IMR-90 (cell line): ENCODE data around the gene RAB8A. TPM values are rescaled to one million over a fixed set of nuclear protein-coding genes. Genes with fewer than 3 reads are reported as not detected.

Experiments
- ATAC-seq: fragments of 200-7000 bp; cut with Tn5 transposase; 2 replicates; pipeline ENCODE4 v1.9.1; 2020; ENCODE audit warnings: low read depth, mild to moderate bottlenecking, moderate library complexity
- BruUV-seq: library from RNA; stranded (reverse); fragments of 400-500 nt; replicated peaks from 2 replicates; lab custom pipeline; 2021; lab: Mats Ljungman, UMichigan
- CTCF ChIA-PET: fragments of 300-600 bp; formaldehyde crosslinking; extraction: SDS; loops from one replicate; lab custom pipeline; 2021; ENCODE audit warnings: antibody characterized with exemption; lab: Yijun Ruan, JAX
- POLR2A ChIA-PET: fragments of 300-600 bp; sonication (Branson Sonifier 250); formaldehyde crosslinking; loops from one replicate; lab custom pipeline; 2022; ENCODE audit warnings: antibody characterized with exemption; ENCODE audit not compliant: unreplicated experiment; lab: Charles Lee
- DNase-seq: peaks from one replicate; pipeline ENCODE4 v3.0.0; 2013
- H2AFZ ChIP-seq: replicated peaks from 2 replicates; pipeline ENCODE3; 2013; ENCODE audit warnings: low read length, mild to moderate bottlenecking; ENCODE audit not compliant: poor library complexity
- H2AK5ac ChIP-seq: 2 replicates; pipeline ENCODE4 v1.6.1; 2013; ENCODE audit warnings: low read depth, low read length, inconsistent platforms
- H2AK9ac ChIP-seq: replicated peaks from 2 replicates; pipeline ENCODE3; 2013; ENCODE audit warnings: mild to moderate bottlenecking, low read depth, low read length, moderate library complexity; ENCODE audit not compliant: poor library complexity
- H2BK120ac ChIP-seq: 2 replicates; pipeline ENCODE4 v1.6.1; 2013; ENCODE audit warnings: low read depth, low read length, inconsistent platforms
- H2BK15ac ChIP-seq: 3 replicates; pipeline ENCODE4 v1.6.1; 2013; ENCODE audit warnings: low read depth, low read length, inconsistent platforms
- H2BK20ac ChIP-seq: 2 replicates; pipeline ENCODE4 v1.6.1; 2013; ENCODE audit warnings: low read depth, mild to moderate bottlenecking, inconsistent platforms, low read length, moderate library complexity
- H2BK5ac ChIP-seq: 2 replicates; pipeline ENCODE4 v1.6.1; 2013; ENCODE audit warnings: mild to moderate bottlenecking, low read depth, low read length, inconsistent platforms; ENCODE audit not compliant: poor library complexity, severe bottlenecking
- H3K14ac ChIP-seq: replicated peaks from 2 replicates; pipeline ENCODE4 v1.6.1; 2013; ENCODE audit warnings: low read depth, low read length, inconsistent platforms
- H3K18ac ChIP-seq: 2 replicates; pipeline ENCODE4 v1.6.1; 2013; ENCODE audit warnings: low read depth, low read length, control low read depth
- H3K23ac ChIP-seq: 2 replicates; pipeline ENCODE4 v1.6.1; 2013; ENCODE audit warnings: low read depth, low read length, inconsistent platforms
- H3K27ac ChIP-seq: 2 replicates; pipeline ENCODE4 v1.5.1; 2013; ENCODE audit warnings: mild to moderate bottlenecking, control low read depth, low read length; ENCODE audit not compliant: insufficient read depth
- H3K27me3 ChIP-seq: 2 replicates; pipeline ENCODE4 v1.6.1; 2013; ENCODE audit warnings: low read length; ENCODE audit not compliant: control insufficient read depth, insufficient read depth
- H3K36me3 ChIP-seq: 2 replicates; pipeline ENCODE4 v1.6.1; 2013; ENCODE audit warnings: low read length, mixed read lengths; ENCODE audit not compliant: control insufficient read depth, insufficient read depth
- H3K4ac ChIP-seq: 2 replicates; pipeline ENCODE4 v1.6.1; 2013; ENCODE audit warnings: low read depth, low read length, inconsistent platforms
- H3K4me1 ChIP-seq: 2 replicates; pipeline ENCODE4 v1.6.1; 2013; ENCODE audit warnings: low read length, mixed read lengths; ENCODE audit not compliant: control insufficient read depth, insufficient read depth
- H3K4me2 ChIP-seq: 2 replicates; pipeline ENCODE4 v1.6.1; 2013; ENCODE audit warnings: low read depth, mild to moderate bottlenecking, control low read depth, low read length, moderate library complexity
- H3K4me3 ChIP-seq: 2 replicates; pipeline ENCODE4 v1.5.1; 2013; ENCODE audit warnings: low read depth, mild to moderate bottlenecking, control low read depth, low read length, moderate library complexity; ENCODE audit not compliant: insufficient read depth
- H3K56ac ChIP-seq: 2 replicates; pipeline ENCODE4 v1.6.1; 2013; ENCODE audit warnings: low read length, inconsistent platforms; ENCODE audit not compliant: insufficient read depth; ENCODE audit errors: extremely low read depth
- H3K79me1 ChIP-seq, 2 experiments: 2 replicates each; pipeline ENCODE4 v1.6.1; 2013; ENCODE audit warnings: low read length in 2 of 2, inconsistent platforms in 1 of 2, low read depth in 1 of 2
- H3K9ac ChIP-seq: 2 replicates; pipeline ENCODE4 v1.6.1; 2013; ENCODE audit warnings: low read depth, low read length, control low read depth
- H3K9me1 ChIP-seq: 2 replicates; pipeline ENCODE4 v1.6.1; 2013; ENCODE audit warnings: low read length, inconsistent platforms; ENCODE audit not compliant: insufficient read depth
- H3K9me3 ChIP-seq: 2 replicates; pipeline ENCODE4 v1.6.1; 2013; ENCODE audit warnings: low read length; ENCODE audit not compliant: control insufficient read depth, insufficient read depth
- H4K20me1 ChIP-seq: 2 replicates; pipeline ENCODE4 v1.6.1; 2013; ENCODE audit warnings: low read length, inconsistent platforms; ENCODE audit not compliant: insufficient read depth
- H4K5ac ChIP-seq: 2 replicates; pipeline ENCODE4 v1.6.1; 2013; ENCODE audit warnings: mild to moderate bottlenecking, low read depth, low read length, control low read depth
- H4K8ac ChIP-seq, 2 experiments: 2 replicates each; pipeline ENCODE4 v1.6.1; 2013; ENCODE audit warnings: low read depth in 2 of 2, low read length in 2 of 2, control low read depth in 1 of 2, inconsistent platforms in 1 of 2
- H4K91ac ChIP-seq: 2 replicates; pipeline ENCODE4 v1.6.1; 2013; ENCODE audit warnings: low read depth, low read length, inconsistent platforms; ENCODE audit not compliant: insufficient read depth
- NFE2L2 ChIP-seq: fragments of 150-350 bp; IDR thresholded peaks from 2 replicates; pipeline ENCODE4 v1.6.1; 2016; ENCODE audit warnings: low read depth, mild to moderate bottlenecking, low read length
- WGBS, 2 experiments: methylation state at CpG; one replicate each; pipeline versions ENCODE4 v1.1.5 to v1.1.7; 2013; ENCODE audit warnings: missing lambda C conversion rate in 2 of 2; ENCODE audit not compliant: insufficient read length in 1 of 2; ENCODE audit errors: extremely low coverage in 2 of 2; 5-methylcytosine and 5-hydroxymethylcytosine counted together
- dilution Hi-C: fragments of 300-500 bp; cut with HindIII; formaldehyde crosslinking; loops from one replicate; pipeline ENCODE4 v1.14.3; 2018; ENCODE audit warnings: low sequenced_read_pairs; ENCODE audit not compliant: unreplicated experiment
- in situ Hi-C: fragments of 300-500 bp; cut with MboI; formaldehyde crosslinking; loops from 3 replicates; pipeline ENCODE4 v1.14.3; 2019; ENCODE audit warnings: low sequenced_read_pairs, inconsistent platforms, mixed read lengths
- intact Hi-C: fragments of 100-400 bp; cut with micrococcal nuclease; formaldehyde crosslinking; loops from 2 replicates; pipeline ENCODE4 v1.10.0; 2022
- polyA plus RNA-seq, 3 experiments: library from polyadenylated mRNA; depleted of rRNA; stranded (reverse); fragments of >200 nt; gene quantifications; 2 replicates each; pipeline ENCODE4 v1.2.3, GENCODE V29; 2012; ENCODE audit warnings: low replicate concordance in 1 of 3
- total RNA-seq: library from RNA; depleted of rRNA; stranded (reverse); fragments of >200 nt; gene quantifications from 2 replicates; pipeline ENCODE4 v1.2.3, GENCODE V29; 2012
- TF ChIP-seq, protein P1 (sequence below): fragments of 150-350 bp; IDR thresholded peaks from 2 replicates; pipeline ENCODE4 v1.6.1; 2017; ENCODE audit warnings: mild to moderate bottlenecking, antibody characterized with exemption, low read length, low read depth

Gene RAB8A
- total and polyA plus RNA-seq, 2 of the 4 experiments (the other 2 are of a cell fraction), result 64.5 to 135 TPM

DNA sequence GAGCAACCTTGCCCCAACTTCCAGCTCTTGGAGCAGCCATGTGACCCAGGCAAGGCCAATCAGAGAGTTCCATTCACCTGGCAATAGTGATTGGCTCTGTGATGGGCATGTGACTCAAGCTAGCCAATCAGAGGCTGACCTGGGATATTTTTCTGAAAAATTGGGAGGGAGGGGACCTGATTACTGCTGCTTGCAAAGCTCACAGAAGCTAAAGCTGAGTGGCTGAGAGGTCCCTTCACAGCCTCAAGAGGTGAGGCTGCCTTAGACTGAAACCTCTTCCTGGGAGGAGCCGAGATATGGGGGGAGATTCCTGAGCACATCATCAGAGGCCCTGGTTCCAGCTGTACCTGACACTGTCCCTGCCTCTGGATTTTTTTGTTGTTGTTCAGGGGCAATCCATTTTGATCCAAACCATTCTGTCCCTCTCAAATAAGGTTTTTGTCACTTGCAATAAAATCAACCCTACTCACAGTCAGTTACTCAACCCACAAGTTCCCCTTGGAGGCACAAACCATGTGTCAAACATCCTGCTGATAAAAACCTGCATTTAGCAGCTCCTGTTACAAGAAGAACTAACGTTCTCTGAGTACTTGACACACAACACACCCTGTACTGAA lies 56.9 kb downstream of the RAB8A start:
- in situ Hi-C loops, result no loop called here
- Histone ChIP-seq H3K23ac (no peak overlapping the region), H3K4ac (no peak overlapping the region), H2AK5ac (no peak overlapping the region), H4K8ac (no peak overlapping the region), H4K20me1 (no peaks in the 10 kb centered on the region), H2BK120ac (no peak overlapping the region), H3K4me1 (no peaks in the 10 kb centered on the region), H3K18ac (no peak overlapping the region), H2BK20ac (no peak overlapping the region), H3K4me3 (no peak overlapping the region), H3K9me3 (no peaks in the 10 kb centered on the region), H3K27ac (no peak overlapping the region), H3K4me2 (no peak overlapping the region), H2AK9ac (no peak overlapping the region), H3K27me3 (no peaks in the 10 kb centered on the region; the same call in 1 of the 2 replicates), H3K36me3 (no peaks in the 10 kb centered on the region), H3K14ac (no peak overlapping the region), H3K56ac (no peak overlapping the region), H3K9ac (no peak overlapping the region), H3K9me1 (no peaks in the 10 kb centered on the region), H3K79me1 (no peaks in the 10 kb centered on the region), H2AFZ (peak overlapping the region; percentile 58), H4K5ac (no peak overlapping the region), H4K91ac (no peak overlapping the region), H2BK15ac (no peak overlapping the region), H2BK5ac (no peak overlapping the region)
- dilution Hi-C loops, result no loop called here
- peak; percentile 50 for DNase-seq
- ATAC-seq, result no peak
- intact Hi-C loops, result no loop called here
- CTCF ChIA-PET, result no interaction called here
- WGBS, 2 experiments, result no CpG with 5 or more reads among the region's 2 CpGs
- TF ChIP-seq NFE2L2, result no peak
- TF ChIP-seq, protein P1, sequence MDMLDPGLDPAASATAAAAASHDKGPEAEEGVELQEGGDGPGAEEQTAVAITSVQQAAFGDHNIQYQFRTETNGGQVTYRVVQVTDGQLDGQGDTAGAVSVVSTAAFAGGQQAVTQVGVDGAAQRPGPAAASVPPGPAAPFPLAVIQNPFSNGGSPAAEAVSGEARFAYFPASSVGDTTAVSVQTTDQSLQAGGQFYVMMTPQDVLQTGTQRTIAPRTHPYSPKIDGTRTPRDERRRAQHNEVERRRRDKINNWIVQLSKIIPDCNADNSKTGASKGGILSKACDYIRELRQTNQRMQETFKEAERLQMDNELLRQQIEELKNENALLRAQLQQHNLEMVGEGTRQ, result peak; percentile 90
- BruUV-seq, result no TSS peak
- POLR2A ChIA-PET, result no interaction called here
